GM18907 (cell line): ENCODE results near the gene RRP36.
"Not testable (repeated sequence)": the region's sequence is repeated elsewhere in the genome, so short reads cannot be mapped to it uniquely, and the experiment has no call there.

Experiments used
- ATAC-seq: cut with Tn5 transposase; IDR thresholded peaks from one replicate; pipeline ENCODE4 v1.9.1; 2021; ENCODE audit warnings: mild to moderate bottlenecking, moderate library complexity; ENCODE audit not compliant: unreplicated experiment

RRP36 gene

GRCh38 chr6:43021270-43022047 lies at the start of gene RRP36:
TSS of gene RRP36 (plus strand) at chr6:43021623. CDS start at chr6:43021655, 32 bp downstream.
- ATAC-seq: peak; percentile 73

- ATAC-seq: no peak
These were observed 49.6 kb upstream of the RRP36 start for GRCh38 chr6:42971746-42972327.

- no peak for ATAC-seq
These were observed 47.5 kb upstream of the RRP36 start for GRCh38 chr6:42973926-42974325.

GRCh38 chr6:42974919-42975505 lies 46.4 kb upstream of the RRP36 start:
- no peak for ATAC-seq

GRCh38 chr6:42978487-42978838 lies 43.0 kb upstream of the RRP36 start:
- peak; percentile 21 for ATAC-seq

- peak; percentile 90 for ATAC-seq
These were observed 42.4 kb upstream of the RRP36 start, which contains the start of gene PEX6 for GRCh38 chr6:42978839-42979522. TSS of gene PEX6 (minus strand) at chr6:42979181. CDS start at chr6:42979150, 31 bp downstream.

GRCh38 chr6:42979523-42980177 lies 41.8 kb upstream of the RRP36 start:
- ATAC-seq: peak; percentile 7

GRCh38 chr6:42981836-42982235 lies 39.6 kb upstream of the RRP36 start:
- ATAC-seq: no peak

GRCh38 chr6:42984001-42984923 lies 37.2 kb upstream of the RRP36 start, which contains the start of gene PPP2R5D:
TSS of gene PPP2R5D (plus strand) at chr6:42984570. CDS start at chr6:42984678, 108 bp downstream.
- ATAC-seq: peak; percentile 92

- no peak for ATAC-seq
These were observed 36.4 kb upstream of the RRP36 start for GRCh38 chr6:42984924-42985475.

GRCh38 chr6:42987533-42988451 lies 33.6 kb upstream of the RRP36 start:
- ATAC-seq: no peak

- ATAC-seq: no peak
These were observed 32.9 kb upstream of the RRP36 start for GRCh38 chr6:42988486-42989020.

GRCh38 chr6:42989923-42990322 lies 31.5 kb upstream of the RRP36 start:
- ATAC-seq: no peak

GRCh38 chr6:42993445-42993844 lies 28.0 kb upstream of the RRP36 start:
- ATAC-seq: no peak

GRCh38 chr6:42996513-42996912 lies 24.9 kb upstream of the RRP36 start:
- no peak for ATAC-seq

- ATAC-seq: not testable (repeated sequence)
These were observed 23.2 kb upstream of the RRP36 start for GRCh38 chr6:42998205-42998604.

GRCh38 chr6:43001843-43002242 lies 19.6 kb upstream of the RRP36 start:
- no peak for ATAC-seq

- ATAC-seq: no peak
These were observed 15.6 kb upstream of the RRP36 start for GRCh38 chr6:43005844-43006243.
